ENCODE measurements around the gene RNF222.

RNF222 gene, protein sequence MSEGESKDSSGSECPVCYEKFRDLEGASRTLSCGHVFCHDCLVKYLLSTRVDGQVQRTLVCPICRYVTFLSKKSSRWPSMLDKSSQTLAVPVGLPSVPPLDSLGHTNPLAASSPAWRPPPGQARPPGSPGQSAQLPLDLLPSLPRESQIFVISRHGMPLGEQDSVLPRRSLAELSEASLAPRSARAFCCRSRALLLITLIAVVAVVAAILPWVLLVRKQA

DNA sequence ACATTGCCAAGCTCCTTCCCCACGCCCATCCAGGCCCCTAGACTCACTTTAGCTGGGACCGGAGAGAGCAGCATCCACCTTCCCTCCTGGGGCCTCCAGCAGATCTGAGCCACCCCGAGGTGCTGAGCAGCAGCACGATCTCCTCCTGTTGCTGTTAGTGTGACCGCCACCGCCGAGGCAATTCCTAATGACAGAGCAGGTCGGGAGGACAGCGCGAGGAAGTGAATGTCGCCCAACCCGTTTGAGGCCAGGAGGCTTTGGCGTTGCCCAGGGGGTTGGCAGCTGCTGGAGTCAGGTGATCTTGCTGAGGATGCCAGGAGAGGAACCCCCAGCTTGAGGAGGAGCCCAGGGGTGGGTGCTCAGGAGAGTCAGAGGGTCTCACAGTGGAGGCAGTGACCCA, at the start of gene RNF222:
Gene RNF222, minus strand, starts transcription at position 192 of the 400 bp plus-strand sequence. CDS start 4,366 bp downstream, outside the sequence.
- Histone ChIP-seq H3K4me3 (ENCODE audit: low read depth, low read length) (no peak within 1 kb of the TSS), H3K9me3 (ENCODE audit: control insufficient read depth, insufficient read depth, low read depth, low read length) (no peaks in the 10 kb centered on the region), H3K4me1 (ENCODE audit: control insufficient read depth, insufficient read depth, low read length) (peaks cover 7% of the 10 kb centered on the region; the same call in 1 of the 2 replicates), H3K36me3 (ENCODE audit: control insufficient read depth, insufficient read depth, low read length) (no peaks in the 10 kb centered on the region), H3K27ac (ENCODE audit: low read depth, low read length) (no peak within 1 kb of the TSS), H3K27me3 (ENCODE audit: control insufficient read depth, insufficient read depth, low read length) (peaks cover 26% of the 10 kb centered on the region; the same call in 1 of the 2 replicates), H3K9ac (ENCODE audit: low read length) (no peak within 1 kb of the TSS)

DNA sequence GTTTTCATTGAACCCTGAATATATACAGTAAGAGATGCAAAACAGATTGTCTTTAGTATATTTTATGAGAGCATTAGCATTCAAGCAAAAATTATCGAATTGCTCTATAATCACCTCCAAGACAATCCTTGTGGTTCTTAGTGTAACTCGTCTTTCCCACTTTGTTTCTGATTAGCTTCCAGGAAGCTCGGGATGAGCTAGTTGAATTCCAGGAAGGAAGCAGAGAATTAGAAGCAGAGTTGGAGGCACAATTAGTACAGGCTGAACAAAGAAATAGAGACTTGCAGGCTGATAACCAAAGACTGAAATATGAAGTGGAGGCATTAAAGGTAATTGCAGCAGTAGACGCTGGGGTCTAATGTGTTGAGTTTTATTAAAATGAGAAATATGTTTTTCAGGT, 47.9 kb upstream of the RNF222 start:
- Histone ChIP-seq H3K27ac (ENCODE audit: low read depth, low read length) (no peak overlapping the region), H3K36me3 (ENCODE audit: control insufficient read depth, insufficient read depth, low read length) (peaks cover 56% of the 10 kb centered on the region)

GRCh38 chr17:8444494-8444893, 46.9 kb upstream of the RNF222 start:
- Histone ChIP-seq H3K27me3 (ENCODE audit: control insufficient read depth, insufficient read depth, low read length) (no peaks in the 10 kb centered on the region), H3K4me3 (ENCODE audit: low read depth, low read length) (no peak overlapping the region), H3K27ac (ENCODE audit: low read depth, low read length) (no peak overlapping the region), H3K9me3 (ENCODE audit: control insufficient read depth, insufficient read depth, low read depth, low read length) (no peaks in the 10 kb centered on the region), H3K9ac (ENCODE audit: low read length) (no peak overlapping the region), H3K36me3 (ENCODE audit: control insufficient read depth, insufficient read depth, low read length) (peaks cover 55% of the 10 kb centered on the region), H3K4me1 (ENCODE audit: control insufficient read depth, insufficient read depth, low read length) (peaks cover 8% of the 10 kb centered on the region; the same call in 1 of the 2 replicates)

More for the DNA sequence above, 47.9 kb upstream of the RNF222 start:
- Histone ChIP-seq H3K4me1 (ENCODE audit: control insufficient read depth, insufficient read depth, low read length) (peaks cover 8% of the 10 kb centered on the region; the same call in 1 of the 2 replicates), H3K27me3 (ENCODE audit: control insufficient read depth, insufficient read depth, low read length) (no peaks in the 10 kb centered on the region), H3K9me3 (ENCODE audit: control insufficient read depth, insufficient read depth, low read depth, low read length) (no peaks in the 10 kb centered on the region), H3K4me3 (ENCODE audit: low read depth, low read length) (no peak overlapping the region), H3K9ac (ENCODE audit: low read length) (no peak overlapping the region)

DNA sequence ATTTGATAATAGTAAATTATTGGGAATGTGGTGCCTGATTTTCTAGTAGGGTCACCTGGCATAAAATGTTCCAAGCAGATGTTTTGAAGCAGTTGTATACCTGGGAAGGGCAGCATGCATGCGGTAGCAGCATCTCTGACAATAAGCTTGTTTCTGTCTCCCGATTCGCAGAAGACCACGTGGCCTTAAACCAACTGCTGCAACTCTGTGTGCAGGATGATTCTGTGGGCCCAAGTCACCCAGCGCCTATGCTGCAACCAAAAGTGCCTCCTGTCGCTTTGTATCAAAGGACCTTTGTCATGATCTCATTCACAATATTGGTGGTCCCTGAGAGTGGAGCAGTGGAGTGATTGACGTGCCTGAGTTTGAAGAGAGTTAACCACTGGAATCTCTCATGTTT, 46.1 kb upstream of the RNF222 start:
- Histone ChIP-seq H3K27ac (ENCODE audit: low read depth, low read length) (no peak overlapping the region), H3K36me3 (ENCODE audit: control insufficient read depth, insufficient read depth, low read length) (peaks cover 49% of the 10 kb centered on the region), H3K4me1 (ENCODE audit: control insufficient read depth, insufficient read depth, low read length) (peaks cover 8% of the 10 kb centered on the region; the same call in 1 of the 2 replicates)

GRCh38 chr17:8442310-8442709, 44.7 kb upstream of the RNF222 start:
- Histone ChIP-seq H3K9ac (ENCODE audit: low read length) (no peak overlapping the region), H3K27me3 (ENCODE audit: control insufficient read depth, insufficient read depth, low read length) (no peaks in the 10 kb centered on the region), H3K9me3 (ENCODE audit: control insufficient read depth, insufficient read depth, low read depth, low read length) (no peaks in the 10 kb centered on the region), H3K27ac (ENCODE audit: low read depth, low read length) (no peak overlapping the region), H3K4me1 (ENCODE audit: control insufficient read depth, insufficient read depth, low read length) (peaks cover under 1% of the 10 kb centered on the region; the same call in 1 of the 2 replicates), H3K36me3 (ENCODE audit: control insufficient read depth, insufficient read depth, low read length) (peaks cover 43% of the 10 kb centered on the region), H3K4me3 (ENCODE audit: low read depth, low read length) (no peak overlapping the region)

More for the DNA sequence above, 46.1 kb upstream of the RNF222 start:
- Histone ChIP-seq H3K27me3 (ENCODE audit: control insufficient read depth, insufficient read depth, low read length) (no peaks in the 10 kb centered on the region), H3K9me3 (ENCODE audit: control insufficient read depth, insufficient read depth, low read depth, low read length) (no peaks in the 10 kb centered on the region), H3K4me3 (ENCODE audit: low read depth, low read length) (no peak overlapping the region), H3K9ac (ENCODE audit: low read length) (no peak overlapping the region)

- no peaks in the 10 kb centered on the region for H3K9me3 ChIP-seq (ENCODE audit: control insufficient read depth, insufficient read depth, low read depth, low read length)
- H3K27ac ChIP-seq (ENCODE audit: low read depth, low read length): no peak overlapping the region
- no peaks in the 10 kb centered on the region for H3K27me3 ChIP-seq (ENCODE audit: control insufficient read depth, insufficient read depth, low read length)
- H3K4me3 ChIP-seq (ENCODE audit: low read depth, low read length): no peak overlapping the region
- H3K36me3 ChIP-seq (ENCODE audit: control insufficient read depth, insufficient read depth, low read length): peaks cover 38% of the 10 kb centered on the region
- H3K9ac ChIP-seq (ENCODE audit: low read length): no peak overlapping the region
- H3K4me1 ChIP-seq (ENCODE audit: control insufficient read depth, insufficient read depth, low read length): no peaks in the 10 kb centered on the region
Measured at GRCh38 chr17:8441690-8442089, 44.1 kb upstream of the RNF222 start.

GRCh38 chr17:8439681-8440080, 42.1 kb upstream of the RNF222 start:
- no peak overlapping the region for H3K9ac ChIP-seq (ENCODE audit: low read length)

GRCh38 chr17:8438441-8438840, 40.8 kb upstream of the RNF222 start:
- peaks cover 13% of the 10 kb centered on the region for H3K36me3 ChIP-seq (ENCODE audit: control insufficient read depth, insufficient read depth, low read length)
- H3K27me3 ChIP-seq (ENCODE audit: control insufficient read depth, insufficient read depth, low read length): no peaks in the 10 kb centered on the region
- H3K27ac ChIP-seq (ENCODE audit: low read depth, low read length): no peak overlapping the region
- H3K4me1 ChIP-seq (ENCODE audit: control insufficient read depth, insufficient read depth, low read length): no peaks in the 10 kb centered on the region
- H3K9me3 ChIP-seq (ENCODE audit: control insufficient read depth, insufficient read depth, low read depth, low read length): no peaks in the 10 kb centered on the region
- H3K4me3 ChIP-seq (ENCODE audit: low read depth, low read length): no peak overlapping the region
- no peak overlapping the region for H3K9ac ChIP-seq (ENCODE audit: low read length)

More at GRCh38 chr17:8439681-8440080, 42.1 kb upstream of the RNF222 start:
- no peaks in the 10 kb centered on the region for H3K9me3 ChIP-seq (ENCODE audit: control insufficient read depth, insufficient read depth, low read depth, low read length)
- H3K4me3 ChIP-seq (ENCODE audit: low read depth, low read length): no peak overlapping the region
- no peak overlapping the region for H3K27ac ChIP-seq (ENCODE audit: low read depth, low read length)
- H3K27me3 ChIP-seq (ENCODE audit: control insufficient read depth, insufficient read depth, low read length): no peaks in the 10 kb centered on the region
- peaks cover 23% of the 10 kb centered on the region for H3K36me3 ChIP-seq (ENCODE audit: control insufficient read depth, insufficient read depth, low read length)
- no peaks in the 10 kb centered on the region for H3K4me1 ChIP-seq (ENCODE audit: control insufficient read depth, insufficient read depth, low read length)

DNA sequence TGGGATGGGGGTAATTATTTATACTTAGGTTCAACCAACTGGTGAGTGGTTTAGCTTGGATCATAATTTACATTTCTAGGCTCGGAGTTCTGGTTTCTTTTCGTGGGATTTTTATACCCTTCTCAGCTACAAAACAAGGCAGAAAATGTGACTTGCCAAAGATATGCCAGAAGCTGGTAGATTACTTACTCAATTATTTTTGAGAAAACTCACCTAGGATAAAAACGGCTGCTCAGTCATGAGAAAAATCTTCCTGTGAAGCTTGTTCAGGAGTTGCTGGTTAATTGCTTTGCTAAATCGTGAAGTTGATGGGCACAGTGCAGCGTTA, 39.2 kb upstream of the RNF222 start:
- Histone ChIP-seq H3K27ac (ENCODE audit: low read depth, low read length) (no peak overlapping the region), H3K36me3 (ENCODE audit: control insufficient read depth, insufficient read depth, low read length) (peaks cover 13% of the 10 kb centered on the region), H3K4me3 (ENCODE audit: low read depth, low read length) (peak overlapping the region; percentile 72), H3K9me3 (ENCODE audit: control insufficient read depth, insufficient read depth, low read depth, low read length) (no peaks in the 10 kb centered on the region), H3K27me3 (ENCODE audit: control insufficient read depth, insufficient read depth, low read length) (no peaks in the 10 kb centered on the region), H3K9ac (ENCODE audit: low read length) (peak overlapping the region; percentile 87), H3K4me1 (ENCODE audit: control insufficient read depth, insufficient read depth, low read length) (no peaks in the 10 kb centered on the region)

DNA sequence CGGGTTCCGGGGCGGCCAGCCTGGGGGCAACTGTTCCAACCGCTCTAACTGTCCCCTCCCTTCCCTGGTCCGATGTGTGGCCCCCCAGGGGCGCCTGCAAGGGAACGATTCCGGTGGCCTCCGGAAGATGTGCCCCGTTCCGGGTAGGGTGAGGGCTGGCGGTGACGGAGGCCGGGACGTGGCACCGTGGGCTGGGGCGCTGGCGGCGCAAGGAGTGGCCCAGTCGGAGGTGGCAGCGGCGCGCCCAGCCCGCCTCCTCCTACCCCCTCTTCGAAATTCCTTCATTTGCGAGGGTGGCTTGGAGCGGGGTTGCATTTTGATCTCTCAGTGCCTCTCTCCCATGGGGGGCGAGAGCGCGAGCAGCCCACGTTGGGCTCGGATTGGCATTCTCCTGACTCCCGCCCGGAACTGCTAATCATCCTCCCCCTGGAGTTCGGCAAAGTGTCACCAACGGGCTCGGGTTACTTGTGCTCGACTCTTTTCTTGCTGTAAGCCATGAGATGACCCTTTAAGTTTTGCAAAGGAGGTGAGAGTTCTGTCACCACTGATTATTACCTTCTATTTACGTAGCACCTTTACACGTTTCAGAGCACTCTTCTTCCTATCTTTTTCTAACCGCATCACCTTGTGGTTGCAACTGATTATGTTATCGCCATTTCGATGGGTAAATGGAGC, 38.7 kb upstream of the RNF222 start:
- Histone ChIP-seq H3K27ac (ENCODE audit: low read depth, low read length) (peak overlapping the region; percentile 92), H3K4me3 (ENCODE audit: low read depth, low read length) (peak overlapping the region; percentile 72), H3K4me1 (ENCODE audit: control insufficient read depth, insufficient read depth, low read length) (no peaks in the 10 kb centered on the region)

More for the DNA sequence above, 38.7 kb upstream of the RNF222 start:
- Histone ChIP-seq H3K36me3 (ENCODE audit: control insufficient read depth, insufficient read depth, low read length) (peaks cover 13% of the 10 kb centered on the region), H3K9ac (ENCODE audit: low read length) (peak overlapping the region; percentile 87), H3K27me3 (ENCODE audit: control insufficient read depth, insufficient read depth, low read length) (no peaks in the 10 kb centered on the region), H3K9me3 (ENCODE audit: control insufficient read depth, insufficient read depth, low read depth, low read length) (no peaks in the 10 kb centered on the region)
